Activated CD4-positive, alpha-beta T cell treated with anti-CD3 and anti-CD28 coated beads, Interleukin-2, Interleukin-6, amounts not matched to agents 100 ng/mL and 50 ng/mL, durations not matched to agents 16 hours and 8 hours (primary cell): ENCODE measurements around the gene EIF2B1.

Experiments used
- DNase-seq: peaks from one replicate; pipeline ENCODE4 v3.0.0-alpha.2; 2020

Gene EIF2B1

GRCh38 chr12:123633379-123634141, at the start of gene EIF2B1, which contains the start of gene GTF2H3:
Gene EIF2B1, minus strand, starts transcription at chr12:123633686. Its CDS starts 129 bp downstream, at chr12:123633557.
Gene GTF2H3, plus strand, starts transcription at chr12:123633829. Its CDS starts 31 bp downstream, at chr12:123633860.
- peak; percentile 99 for DNase-seq

GRCh38 chr12:123681605-123682004, 48.1 kb upstream of the EIF2B1 start:
- DNase-seq = no peak

DNA sequence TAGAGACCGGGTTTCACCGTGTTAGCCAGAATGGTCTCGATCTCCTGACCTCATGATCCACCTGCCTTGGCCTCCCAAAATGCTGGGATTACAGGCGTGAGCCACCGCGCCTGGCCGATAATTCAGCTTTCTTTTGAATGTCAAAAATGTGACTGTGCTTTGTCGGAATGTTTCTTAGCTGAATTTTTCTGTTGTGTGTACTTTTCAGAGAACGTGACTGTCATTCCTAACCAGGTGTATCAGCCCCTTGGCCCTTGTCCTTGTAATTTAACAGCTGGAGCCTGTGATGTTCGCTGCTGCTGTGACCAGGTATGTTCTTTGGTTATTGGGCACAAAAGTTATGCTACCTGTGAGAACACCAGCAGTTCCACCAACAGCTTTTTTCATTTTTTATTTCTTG, 45.5 kb upstream of the EIF2B1 start:
- no peak for DNase-seq

- DNase-seq = no peak
Observed at GRCh38 chr12:123676616-123677320, 43.3 kb upstream of the EIF2B1 start.

GRCh38 chr12:123675436-123675835, 42.0 kb upstream of the EIF2B1 start:
- DNase-seq = no peak

DNA sequence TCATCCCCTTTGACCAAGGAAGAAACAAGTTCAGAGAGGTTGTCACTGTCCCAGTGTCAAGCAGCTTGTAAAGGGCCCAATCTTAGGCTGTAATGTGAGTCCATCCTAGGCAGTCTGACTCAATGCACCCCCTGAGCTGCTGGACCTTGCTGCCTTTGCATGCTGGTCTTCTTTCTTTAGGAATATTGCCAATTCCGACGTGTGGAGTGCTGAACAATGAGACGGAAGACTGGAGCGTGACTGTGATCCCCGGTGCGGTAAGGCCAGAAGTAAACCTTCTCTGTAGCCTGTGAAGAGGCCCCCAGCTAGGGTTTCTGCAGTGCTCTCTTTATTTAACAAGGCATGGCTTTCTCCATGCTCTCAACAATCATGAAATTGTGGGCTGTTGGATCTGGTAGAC, 38.4 kb upstream of the EIF2B1 start:
- DNase-seq = no peak

DNA sequence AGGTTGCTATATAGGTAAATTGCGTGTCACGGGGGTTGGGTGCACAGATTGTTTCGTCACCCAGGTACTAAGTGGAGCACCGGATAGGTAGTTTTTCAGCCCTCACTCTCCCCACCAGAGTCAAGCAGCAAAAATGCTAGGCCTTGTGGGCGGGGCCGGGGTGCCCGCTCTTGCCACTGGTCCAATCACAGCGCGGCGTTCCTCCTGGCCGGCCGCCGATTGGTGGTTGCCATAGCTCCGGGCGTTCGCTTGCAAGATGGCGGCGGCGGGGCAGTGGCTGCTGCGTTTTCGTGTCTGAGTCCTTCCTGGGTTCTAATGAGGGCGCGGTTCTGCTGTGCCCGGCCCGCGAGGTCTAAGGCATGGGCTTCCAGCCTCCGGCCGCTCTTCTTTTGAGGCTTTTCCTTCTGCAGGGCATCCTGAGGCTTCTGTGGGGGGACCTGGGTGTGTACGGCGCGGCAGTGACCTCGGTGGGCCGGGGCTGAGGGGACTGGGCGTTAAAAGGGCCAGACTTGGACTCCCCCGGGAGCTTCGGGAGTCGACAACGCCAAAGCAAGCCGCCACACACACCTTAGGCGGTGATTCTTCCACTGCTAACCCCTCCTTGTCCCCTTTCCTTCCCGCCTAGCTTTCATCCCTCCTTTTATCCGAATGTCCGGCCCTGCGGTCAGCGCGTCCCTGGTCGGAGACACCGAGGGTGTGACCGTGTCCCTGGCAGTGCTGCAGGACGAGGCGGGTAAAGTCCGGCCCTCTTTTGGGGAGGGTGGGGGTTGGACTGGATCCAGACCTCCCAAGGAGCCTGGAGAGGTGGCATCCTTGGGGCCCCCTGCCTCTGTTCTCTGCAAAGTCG, 37.6 kb upstream of the EIF2B1 start, which contains the start of gene TCTN2:
Gene TCTN2 (plus strand): TSS at position 232 of the 847 bp plus-strand sequence. CDS start 128 bp downstream, at position 360.
- peak; percentile 97 for DNase-seq

DNA sequence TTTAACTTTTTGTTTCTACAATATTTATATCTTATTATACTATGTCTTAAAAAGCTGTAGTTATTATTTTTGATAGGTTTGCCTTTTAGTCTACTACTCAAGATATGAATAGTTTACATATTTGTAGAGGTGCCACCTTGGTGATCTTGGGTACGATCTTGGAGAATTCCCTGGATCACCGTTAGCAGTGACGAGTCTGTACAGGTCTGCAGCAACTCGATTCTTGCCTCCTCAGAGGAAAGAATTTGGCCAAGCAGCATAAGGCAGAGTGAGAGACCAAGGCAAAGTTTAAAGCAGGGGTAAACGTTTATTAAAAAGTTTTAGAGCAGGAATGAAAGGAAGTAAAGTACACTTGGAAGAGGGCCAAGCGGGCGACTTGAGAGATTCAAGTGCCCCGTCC, 34.3 kb upstream of the EIF2B1 start:
- DNase-seq = no peak

- DNase-seq = peak; percentile 15
Observed at GRCh38 chr12:123659996-123660727, 26.7 kb upstream of the EIF2B1 start.

DNA sequence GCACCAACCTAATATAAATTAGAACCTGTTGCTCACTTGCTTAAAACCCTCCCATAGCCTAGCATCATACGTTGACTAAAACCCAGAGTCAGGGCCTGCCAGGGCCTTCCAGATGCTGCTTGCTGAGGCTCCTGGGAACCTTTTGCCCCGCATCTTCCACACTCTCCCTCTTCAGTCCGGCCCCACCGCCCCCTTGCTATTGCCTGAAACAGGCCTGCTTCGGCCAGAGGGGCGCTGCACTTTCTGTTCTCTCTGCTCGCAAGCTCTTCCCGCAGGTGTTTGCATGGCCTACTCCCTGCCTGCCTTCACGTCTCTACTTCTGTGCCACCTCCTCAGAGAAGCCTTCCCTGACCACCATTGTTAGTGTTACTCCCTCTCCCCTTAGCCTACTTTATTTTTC, 23.7 kb upstream of the EIF2B1 start:
- no peak for DNase-seq

- no peak for DNase-seq
Observed at GRCh38 chr12:123656392-123656791, 22.9 kb upstream of the EIF2B1 start.

DNA sequence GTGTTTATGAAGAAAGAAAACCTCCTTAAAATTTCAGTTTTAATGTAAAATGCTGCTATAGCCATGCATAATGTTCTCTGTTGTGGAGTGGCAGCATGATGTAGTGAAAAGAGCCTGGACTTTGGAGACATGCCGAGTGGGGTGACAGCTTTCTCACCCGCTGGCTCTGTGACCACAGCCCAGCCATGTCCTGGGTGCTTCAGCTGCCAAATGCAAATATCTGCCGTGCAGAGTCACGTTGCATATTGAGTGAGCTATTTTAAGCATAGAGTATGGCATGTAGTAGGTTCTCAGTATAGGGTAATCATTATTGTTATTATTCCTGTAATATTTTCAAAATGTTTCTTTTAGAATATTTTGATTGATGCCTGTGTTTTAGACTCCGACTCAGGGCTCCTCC, 21.9 kb upstream of the EIF2B1 start:
- DNase-seq = no peak

DNA sequence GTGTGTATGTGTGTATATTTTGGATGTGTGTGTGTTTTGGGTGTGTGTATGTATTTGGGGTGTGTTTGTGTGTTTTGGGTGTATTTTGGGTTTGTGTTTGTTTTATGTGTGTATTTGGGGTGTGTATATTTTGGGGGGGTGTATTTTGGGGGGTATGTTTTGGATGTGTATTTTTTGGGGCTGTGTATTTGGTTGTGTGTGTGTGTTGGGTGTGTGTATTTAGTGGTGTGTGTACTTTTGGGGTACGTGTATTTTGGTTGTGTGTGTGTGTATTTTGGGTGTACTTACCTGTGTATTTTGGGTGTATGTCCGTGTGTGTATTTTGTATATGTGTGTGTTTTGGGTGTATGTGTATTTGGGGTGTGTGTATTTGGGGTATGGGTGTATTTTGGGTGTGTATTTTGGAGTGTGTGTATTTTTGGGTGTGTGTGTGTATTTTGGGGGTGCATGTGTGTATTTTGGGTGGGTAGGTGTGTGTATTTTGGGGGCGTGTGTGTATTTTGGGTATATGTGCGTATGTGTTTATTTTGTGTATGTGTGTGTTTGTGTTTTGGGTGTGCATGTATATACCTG, 20.7 kb upstream of the EIF2B1 start:
- DNase-seq = no peak

- DNase-seq = no peak
Observed at GRCh38 chr12:123648401-123648800, 14.9 kb upstream of the EIF2B1 start.

- no peak for DNase-seq
Observed at GRCh38 chr12:123645878-123646277, 12.4 kb upstream of the EIF2B1 start.

GRCh38 chr12:123645380-123645779, 11.9 kb upstream of the EIF2B1 start:
- no peak for DNase-seq

DNA sequence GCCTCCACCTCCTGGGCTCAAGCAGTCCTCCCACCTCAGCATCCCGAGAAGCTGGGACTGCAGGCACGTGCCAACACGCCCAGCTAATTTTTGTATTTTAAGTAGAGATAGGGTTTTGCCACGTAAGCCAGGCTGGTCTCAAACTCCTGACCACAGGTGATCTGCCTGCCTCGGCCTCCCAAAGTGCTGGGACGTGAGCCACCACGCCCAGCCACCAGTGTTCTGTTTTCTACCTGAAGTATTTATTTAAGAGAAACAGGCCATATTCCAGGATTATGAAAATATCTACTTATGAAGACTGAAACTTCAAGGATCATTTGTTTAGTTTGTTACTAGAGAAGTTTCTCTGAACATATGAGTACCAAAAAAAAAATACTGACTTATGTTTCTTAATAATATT, 10.4 kb upstream of the EIF2B1 start:
- no peak for DNase-seq

GRCh38 chr12:123634142-123634561, 666 bp upstream of the EIF2B1 start:
- DNase-seq = no peak

- no peak for DNase-seq
Observed at GRCh38 chr12:123621619-123622530, 11.6 kb downstream of the EIF2B1 start.

DNA sequence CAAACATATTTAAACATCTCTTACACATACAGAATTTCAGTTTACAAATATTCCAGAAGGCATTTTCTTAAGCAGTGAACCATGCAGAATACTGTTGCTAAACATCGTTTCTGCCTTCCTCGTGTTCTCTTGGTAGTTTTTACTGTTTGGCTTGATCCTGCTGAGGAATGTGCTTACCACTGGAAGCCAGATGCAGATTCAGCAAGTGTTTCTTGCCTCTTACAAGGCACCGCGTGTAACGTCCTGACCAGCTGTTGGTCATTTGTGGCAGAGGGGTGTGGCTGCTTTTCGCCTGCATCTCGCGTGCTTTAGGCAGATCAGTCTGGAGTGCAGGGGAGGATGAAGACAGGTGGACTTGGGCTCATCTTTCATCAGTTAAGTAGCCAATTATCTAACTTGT, 12.4 kb downstream of the EIF2B1 start:
- DNase-seq = no peak

DNA sequence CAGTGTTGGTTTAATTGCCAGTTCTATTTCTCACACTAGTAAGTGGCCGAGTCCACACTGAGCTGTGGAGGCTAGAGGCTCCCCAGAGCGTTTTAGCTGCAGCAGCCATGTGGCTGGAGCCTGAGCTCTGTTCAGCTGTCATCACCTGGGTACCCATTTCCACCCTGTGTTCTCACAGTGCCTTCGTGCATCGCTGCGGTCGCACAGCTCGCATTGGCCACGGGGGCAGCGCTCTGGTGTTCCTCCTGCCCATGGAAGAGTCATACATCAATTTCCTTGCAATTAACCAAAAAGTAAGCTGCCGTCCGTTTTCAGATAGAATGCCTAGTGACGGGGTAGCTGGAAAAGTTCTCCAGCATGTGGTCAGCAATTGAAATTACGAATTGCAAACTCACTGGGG, 15.9 kb downstream of the EIF2B1 start:
- DNase-seq = no peak
